IMR-90 (cell line): ENCODE results near the gene ABCA5. TPM values are rescaled to one million over a fixed set of nuclear protein-coding genes. Genes with fewer than 3 reads are reported as not detected.

Experiments used
- ATAC-seq: fragments of 200-7000 bp; cut with Tn5 transposase; 2 replicates; pipeline ENCODE4 v1.9.1; 2020; ENCODE audit warnings: low read depth, mild to moderate bottlenecking, moderate library complexity
- BruUV-seq: library from RNA; stranded (reverse); fragments of 400-500 nt; replicated peaks from 2 replicates; lab custom pipeline; 2021; lab: Mats Ljungman, UMichigan
- CTCF ChIA-PET: fragments of 300-600 bp; formaldehyde crosslinking; extraction: SDS; loops from one replicate; lab custom pipeline; 2021; ENCODE audit warnings: antibody characterized with exemption; lab: Yijun Ruan, JAX
- POLR2A ChIA-PET: fragments of 300-600 bp; sonication (Branson Sonifier 250); formaldehyde crosslinking; loops from one replicate; lab custom pipeline; 2022; ENCODE audit warnings: antibody characterized with exemption; ENCODE audit not compliant: unreplicated experiment; lab: Charles Lee
- DNase-seq: peaks from one replicate; pipeline ENCODE4 v3.0.0; 2013
- H2AFZ ChIP-seq: replicated peaks from 2 replicates; pipeline ENCODE3; 2013; ENCODE audit warnings: low read length, mild to moderate bottlenecking; ENCODE audit not compliant: poor library complexity
- H2AK5ac ChIP-seq: 2 replicates; pipeline ENCODE4 v1.6.1; 2013; ENCODE audit warnings: low read depth, low read length, inconsistent platforms
- H2AK9ac ChIP-seq: replicated peaks from 2 replicates; pipeline ENCODE3; 2013; ENCODE audit warnings: mild to moderate bottlenecking, low read depth, low read length, moderate library complexity; ENCODE audit not compliant: poor library complexity
- H2BK120ac ChIP-seq: 2 replicates; pipeline ENCODE4 v1.6.1; 2013; ENCODE audit warnings: low read depth, low read length, inconsistent platforms
- H2BK15ac ChIP-seq: 3 replicates; pipeline ENCODE4 v1.6.1; 2013; ENCODE audit warnings: low read depth, low read length, inconsistent platforms
- H2BK20ac ChIP-seq: 2 replicates; pipeline ENCODE4 v1.6.1; 2013; ENCODE audit warnings: low read depth, mild to moderate bottlenecking, inconsistent platforms, low read length, moderate library complexity
- H2BK5ac ChIP-seq: 2 replicates; pipeline ENCODE4 v1.6.1; 2013; ENCODE audit warnings: mild to moderate bottlenecking, low read depth, low read length, inconsistent platforms; ENCODE audit not compliant: poor library complexity, severe bottlenecking
- H3K14ac ChIP-seq: replicated peaks from 2 replicates; pipeline ENCODE4 v1.6.1; 2013; ENCODE audit warnings: low read depth, low read length, inconsistent platforms
- H3K18ac ChIP-seq: 2 replicates; pipeline ENCODE4 v1.6.1; 2013; ENCODE audit warnings: low read depth, low read length, control low read depth
- H3K23ac ChIP-seq: 2 replicates; pipeline ENCODE4 v1.6.1; 2013; ENCODE audit warnings: low read depth, low read length, inconsistent platforms
- H3K27ac ChIP-seq: 2 replicates; pipeline ENCODE4 v1.5.1; 2013; ENCODE audit warnings: mild to moderate bottlenecking, control low read depth, low read length; ENCODE audit not compliant: insufficient read depth
- H3K27me3 ChIP-seq: 2 replicates; pipeline ENCODE4 v1.6.1; 2013; ENCODE audit warnings: low read length; ENCODE audit not compliant: control insufficient read depth, insufficient read depth
- H3K36me3 ChIP-seq: 2 replicates; pipeline ENCODE4 v1.6.1; 2013; ENCODE audit warnings: low read length, mixed read lengths; ENCODE audit not compliant: control insufficient read depth, insufficient read depth
- H3K4ac ChIP-seq: 2 replicates; pipeline ENCODE4 v1.6.1; 2013; ENCODE audit warnings: low read depth, low read length, inconsistent platforms
- H3K4me1 ChIP-seq: 2 replicates; pipeline ENCODE4 v1.6.1; 2013; ENCODE audit warnings: low read length, mixed read lengths; ENCODE audit not compliant: control insufficient read depth, insufficient read depth
- H3K4me2 ChIP-seq: 2 replicates; pipeline ENCODE4 v1.6.1; 2013; ENCODE audit warnings: low read depth, mild to moderate bottlenecking, control low read depth, low read length, moderate library complexity
- H3K4me3 ChIP-seq: 2 replicates; pipeline ENCODE4 v1.5.1; 2013; ENCODE audit warnings: low read depth, mild to moderate bottlenecking, control low read depth, low read length, moderate library complexity; ENCODE audit not compliant: insufficient read depth
- H3K56ac ChIP-seq: 2 replicates; pipeline ENCODE4 v1.6.1; 2013; ENCODE audit warnings: low read length, inconsistent platforms; ENCODE audit not compliant: insufficient read depth; ENCODE audit errors: extremely low read depth
- H3K79me1 ChIP-seq, 2 experiments: 2 replicates each; pipeline ENCODE4 v1.6.1; 2013; ENCODE audit warnings: low read length in 2 of 2, inconsistent platforms in 1 of 2, low read depth in 1 of 2
- H3K9ac ChIP-seq: 2 replicates; pipeline ENCODE4 v1.6.1; 2013; ENCODE audit warnings: low read depth, low read length, control low read depth
- H3K9me1 ChIP-seq: 2 replicates; pipeline ENCODE4 v1.6.1; 2013; ENCODE audit warnings: low read length, inconsistent platforms; ENCODE audit not compliant: insufficient read depth
- H3K9me3 ChIP-seq: 2 replicates; pipeline ENCODE4 v1.6.1; 2013; ENCODE audit warnings: low read length; ENCODE audit not compliant: control insufficient read depth, insufficient read depth
- H4K20me1 ChIP-seq: 2 replicates; pipeline ENCODE4 v1.6.1; 2013; ENCODE audit warnings: low read length, inconsistent platforms; ENCODE audit not compliant: insufficient read depth
- H4K5ac ChIP-seq: 2 replicates; pipeline ENCODE4 v1.6.1; 2013; ENCODE audit warnings: mild to moderate bottlenecking, low read depth, low read length, control low read depth
- H4K8ac ChIP-seq, 2 experiments: 2 replicates each; pipeline ENCODE4 v1.6.1; 2013; ENCODE audit warnings: low read depth in 2 of 2, low read length in 2 of 2, control low read depth in 1 of 2, inconsistent platforms in 1 of 2
- H4K91ac ChIP-seq: 2 replicates; pipeline ENCODE4 v1.6.1; 2013; ENCODE audit warnings: low read depth, low read length, inconsistent platforms; ENCODE audit not compliant: insufficient read depth
- BHLHE40 ChIP-seq: fragments of 150-350 bp; IDR thresholded peaks from 2 replicates; pipeline ENCODE4 v1.6.1; 2016; ENCODE audit warnings: mild to moderate bottlenecking, low read depth, low read length
- CEBPB ChIP-seq: IDR thresholded peaks from 2 replicates; pipeline ENCODE4 v1.6.1; 2012; ENCODE audit warnings: low read depth, low read length, improper control_type of control experiment
- CHD1 ChIP-seq: IDR thresholded peaks from 2 replicates; pipeline ENCODE4 v1.6.1; 2012; ENCODE audit warnings: low read depth, low read length, improper control_type of control experiment
- FOS ChIP-seq: fragments of 150-350 bp; IDR thresholded peaks from 2 replicates; pipeline ENCODE4 v1.6.1; 2016; ENCODE audit warnings: low read depth, low read length
- MAZ ChIP-seq: IDR thresholded peaks from 2 replicates; pipeline ENCODE4 v1.6.1; 2012; ENCODE audit warnings: low read depth, mild to moderate bottlenecking, low read length, improper control_type of control experiment, moderate library complexity, borderline replicate concordance
- MXI1 ChIP-seq: IDR thresholded peaks from 2 replicates; pipeline ENCODE4 v1.6.1; 2012; ENCODE audit warnings: low read depth, mild to moderate bottlenecking, low read length, moderate library complexity, borderline replicate concordance
- NFE2L2 ChIP-seq: fragments of 150-350 bp; IDR thresholded peaks from 2 replicates; pipeline ENCODE4 v1.6.1; 2016; ENCODE audit warnings: low read depth, mild to moderate bottlenecking, low read length
- POLR2A ChIP-seq: IDR thresholded peaks from 2 replicates; pipeline ENCODE4 v1.6.1; 2012; ENCODE audit warnings: mild to moderate bottlenecking, low read depth, low read length
- RAD21 ChIP-seq: IDR thresholded peaks from 2 replicates; pipeline ENCODE4 v1.6.1; 2012; ENCODE audit warnings: low read length, improper control_type of control experiment
- RCOR1 ChIP-seq: IDR thresholded peaks from 2 replicates; pipeline ENCODE4 v1.6.1; 2012; ENCODE audit warnings: mild to moderate bottlenecking, low read length, improper control_type of control experiment; ENCODE audit not compliant: insufficient replicate concordance
- RFX5 ChIP-seq: IDR thresholded peaks from 2 replicates; pipeline ENCODE4 v1.8.0; 2012; ENCODE audit warnings: low read depth, mild to moderate bottlenecking, low read length, moderate library complexity
- SMC3 ChIP-seq: fragments of 150-350 bp; IDR thresholded peaks from 2 replicates; pipeline ENCODE4 v1.6.1; 2016; ENCODE audit warnings: low read depth, mild to moderate bottlenecking, antibody characterized with exemption, low read length, moderate library complexity
- USF2 ChIP-seq: fragments of 150-350 bp; IDR thresholded peaks from 2 replicates; pipeline ENCODE4 v1.6.1; 2017; ENCODE audit warnings: mild to moderate bottlenecking, antibody characterized with exemption, low read length, low read depth
- WGBS, 2 experiments: methylation state at CpG; one replicate each; pipeline versions ENCODE4 v1.1.5 to v1.1.7; 2013; ENCODE audit warnings: missing lambda C conversion rate in 2 of 2; ENCODE audit not compliant: insufficient read length in 1 of 2; ENCODE audit errors: extremely low coverage in 2 of 2; 5-methylcytosine and 5-hydroxymethylcytosine counted together
- dilution Hi-C: fragments of 300-500 bp; cut with HindIII; formaldehyde crosslinking; loops from one replicate; pipeline ENCODE4 v1.14.3; 2018; ENCODE audit warnings: low sequenced_read_pairs; ENCODE audit not compliant: unreplicated experiment
- in situ Hi-C: fragments of 300-500 bp; cut with MboI; formaldehyde crosslinking; loops from 3 replicates; pipeline ENCODE4 v1.14.3; 2019; ENCODE audit warnings: low sequenced_read_pairs, inconsistent platforms, mixed read lengths
- intact Hi-C: fragments of 100-400 bp; cut with micrococcal nuclease; formaldehyde crosslinking; loops from 2 replicates; pipeline ENCODE4 v1.10.0; 2022
- polyA plus RNA-seq, 3 experiments: library from polyadenylated mRNA; depleted of rRNA; stranded (reverse); fragments of >200 nt; gene quantifications; 2 replicates each; pipeline ENCODE4 v1.2.3, GENCODE V29; 2012; ENCODE audit warnings: low replicate concordance in 1 of 3
- total RNA-seq: library from RNA; depleted of rRNA; stranded (reverse); fragments of >200 nt; gene quantifications from 2 replicates; pipeline ENCODE4 v1.2.3, GENCODE V29; 2012
- TF ChIP-seq, protein P1 (sequence below): conservative IDR thresholded peaks from 2 replicates; pipeline ENCODE4 v1.5.1; 2012; ENCODE audit warnings: mild to moderate bottlenecking, low read depth, low read length, improper control_type of control experiment

The ABCA5 gene
- total and polyA plus RNA-seq, 2 of the 4 experiments (the other 2 are of a cell fraction): 1.3 to 2.3 TPM

- Histone ChIP-seq H3K4ac (no peak overlapping the region), H3K9ac (no peak overlapping the region), H2BK5ac (no peak overlapping the region), H3K56ac (no peak overlapping the region), H2AK9ac (no peak overlapping the region), H3K23ac (no peak overlapping the region), H3K9me1 (no peaks in the 10 kb centered on the region), H4K91ac (no peak overlapping the region), H3K14ac (no peak overlapping the region), H2AK5ac (no peak overlapping the region), H3K36me3 (no peaks in the 10 kb centered on the region), H2BK120ac (no peak overlapping the region), H3K27me3 (no peaks in the 10 kb centered on the region), H3K79me1 (no peaks in the 10 kb centered on the region), H2AFZ (no peak overlapping the region), H4K5ac (no peak overlapping the region), H3K9me3 (no peaks in the 10 kb centered on the region), H3K4me1 (no peaks in the 10 kb centered on the region), H2BK20ac (no peak overlapping the region), H3K18ac (no peak overlapping the region), H3K4me3 (no peak overlapping the region), H3K27ac (no peak overlapping the region), H3K4me2 (no peak overlapping the region), H4K20me1 (no peaks in the 10 kb centered on the region), H4K8ac (no peak overlapping the region), H2BK15ac (no peak overlapping the region)
- DNase-seq (no peak), ATAC-seq (no peak)
- no TSS peak for BruUV-seq
- ChIA-PET CTCF (no interaction called here), POLR2A (no interaction called here)
- WGBS, 2 experiments: no CpG with 5 or more reads among the region's 1 CpG
- in situ Hi-C loops: no loop called here
- dilution Hi-C loops: no loop called here
- intact Hi-C loops: no loop called here
- TF ChIP-seq SMC3 (no peak), USF2 (no peak), RAD21 (no peak), FOS (no peak), RCOR1 (no peak), CHD1 (no peak), POLR2A (no peak), CEBPB (no peak), MXI1 (no peak), BHLHE40 (no peak), RFX5 (no peak), NFE2L2 (no peak), MAZ (no peak)
- TF ChIP-seq, protein P1, sequence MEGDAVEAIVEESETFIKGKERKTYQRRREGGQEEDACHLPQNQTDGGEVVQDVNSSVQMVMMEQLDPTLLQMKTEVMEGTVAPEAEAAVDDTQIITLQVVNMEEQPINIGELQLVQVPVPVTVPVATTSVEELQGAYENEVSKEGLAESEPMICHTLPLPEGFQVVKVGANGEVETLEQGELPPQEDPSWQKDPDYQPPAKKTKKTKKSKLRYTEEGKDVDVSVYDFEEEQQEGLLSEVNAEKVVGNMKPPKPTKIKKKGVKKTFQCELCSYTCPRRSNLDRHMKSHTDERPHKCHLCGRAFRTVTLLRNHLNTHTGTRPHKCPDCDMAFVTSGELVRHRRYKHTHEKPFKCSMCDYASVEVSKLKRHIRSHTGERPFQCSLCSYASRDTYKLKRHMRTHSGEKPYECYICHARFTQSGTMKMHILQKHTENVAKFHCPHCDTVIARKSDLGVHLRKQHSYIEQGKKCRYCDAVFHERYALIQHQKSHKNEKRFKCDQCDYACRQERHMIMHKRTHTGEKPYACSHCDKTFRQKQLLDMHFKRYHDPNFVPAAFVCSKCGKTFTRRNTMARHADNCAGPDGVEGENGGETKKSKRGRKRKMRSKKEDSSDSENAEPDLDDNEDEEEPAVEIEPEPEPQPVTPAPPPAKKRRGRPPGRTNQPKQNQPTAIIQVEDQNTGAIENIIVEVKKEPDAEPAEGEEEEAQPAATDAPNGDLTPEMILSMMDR: no peak
These were observed 72.7 kb downstream of the ABCA5 start for GRCh38 chr17:69254187-69254586.
